Measurements from ENCODE around the gene ZNF618.

ZNF618 gene

DNA sequence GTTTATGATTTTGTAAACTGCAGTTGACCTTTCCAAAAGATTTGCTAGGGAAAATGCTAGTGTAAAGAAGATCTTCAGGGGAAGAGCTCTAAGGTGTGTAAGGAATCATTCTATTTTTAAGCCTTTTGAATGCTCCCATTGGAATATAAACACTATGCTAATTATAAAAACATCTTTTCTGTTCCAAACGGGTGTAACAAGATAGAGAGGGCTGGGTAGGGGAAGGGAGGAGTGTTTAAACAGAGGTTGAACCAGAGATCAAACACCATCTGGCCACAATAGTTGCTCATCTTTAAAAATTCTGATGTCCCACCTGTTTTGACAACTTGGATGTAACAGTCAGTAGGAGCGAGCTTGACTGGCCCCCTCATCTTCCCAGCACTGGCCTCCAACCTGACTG, 38.4 kb downstream of the ZNF618 start:
- FAIRE-seq, result no peak

GRCh38 chr9:113915817-113916434, 39.8 kb downstream of the ZNF618 start:
- FAIRE-seq, result no peak

DNA sequence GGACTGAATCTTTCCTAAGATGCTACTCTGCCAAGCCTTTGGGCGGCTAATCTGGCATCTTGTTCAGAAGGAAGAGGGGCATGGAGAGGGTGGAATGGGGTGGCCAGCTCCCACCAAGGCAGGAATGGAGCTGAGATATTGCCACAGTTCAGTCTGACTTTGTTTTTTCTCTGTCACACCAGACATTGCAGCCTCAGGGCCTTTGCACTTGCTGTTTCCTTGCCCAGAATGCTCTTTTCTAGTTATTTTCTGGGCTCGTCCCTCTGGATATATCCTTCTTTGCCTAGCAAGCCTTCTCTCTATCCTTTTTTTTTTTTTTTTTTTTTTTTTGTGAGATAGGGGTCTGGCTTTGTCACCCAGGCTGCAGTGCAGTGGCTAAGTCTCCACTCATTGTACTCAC, 40.8 kb downstream of the ZNF618 start:
- FAIRE-seq, result no peak

DNA sequence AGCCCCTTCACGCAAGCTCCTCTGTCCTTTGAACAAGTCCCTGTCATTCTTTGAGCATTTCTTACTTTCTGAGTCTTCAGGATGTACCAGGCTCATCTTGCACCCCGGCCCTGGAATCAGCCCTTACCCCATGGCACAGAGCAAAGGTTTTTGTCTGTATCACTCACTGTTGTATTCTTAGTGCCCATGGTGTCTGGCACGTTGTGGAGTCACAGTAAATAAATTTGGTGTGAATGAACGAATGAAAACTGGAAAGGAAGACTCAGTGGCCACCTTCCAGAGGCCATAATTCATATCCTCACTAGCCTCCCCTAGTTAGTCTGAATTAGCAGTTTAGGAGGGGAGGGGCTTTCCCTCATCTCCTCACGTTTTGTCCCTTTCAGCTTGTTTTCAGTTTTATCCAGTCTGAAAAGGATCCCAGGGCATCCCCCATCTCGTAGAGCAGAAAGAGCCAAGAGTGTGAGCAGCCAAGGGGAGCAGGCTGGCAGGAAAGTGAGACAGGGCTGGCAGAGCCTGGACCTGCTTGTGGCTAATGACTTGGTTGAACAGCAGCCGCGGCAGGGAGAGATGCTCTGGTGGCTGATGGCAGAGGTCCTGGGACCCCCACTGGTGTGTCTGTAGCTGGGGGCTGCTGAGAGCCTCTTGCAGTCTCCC, 42.7 kb downstream of the ZNF618 start:
- no peak for FAIRE-seq

- FAIRE-seq, result no peak
These were observed 43.3 kb downstream of the ZNF618 start for GRCh38 chr9:113919382-113919781.

DNA sequence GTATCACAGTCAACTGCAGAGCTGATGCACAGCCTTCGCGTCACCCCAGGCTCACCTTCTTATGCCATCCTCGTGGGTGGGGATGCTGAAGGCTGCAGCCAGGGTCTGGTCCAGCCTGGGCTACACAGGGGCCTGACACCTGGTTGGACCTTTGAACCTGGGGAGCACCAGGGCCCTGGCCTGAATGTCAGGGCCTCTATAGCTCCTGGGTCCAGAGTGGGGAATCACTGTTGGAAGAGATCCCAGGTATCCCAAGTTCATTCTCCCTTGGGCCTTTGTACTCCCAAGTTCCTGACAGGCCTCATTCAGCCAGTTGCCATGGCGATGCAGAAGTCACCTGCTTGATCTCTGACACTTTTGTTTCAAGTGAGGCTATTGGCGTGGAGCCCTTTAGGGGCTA, 43.8 kb downstream of the ZNF618 start:
- FAIRE-seq, result no peak

- FAIRE-seq, result no peak
These were observed 44.8 kb downstream of the ZNF618 start for GRCh38 chr9:113920872-113921271.

GRCh38 chr9:113921396-113921925, 45.4 kb downstream of the ZNF618 start:
- no peak for FAIRE-seq

DNA sequence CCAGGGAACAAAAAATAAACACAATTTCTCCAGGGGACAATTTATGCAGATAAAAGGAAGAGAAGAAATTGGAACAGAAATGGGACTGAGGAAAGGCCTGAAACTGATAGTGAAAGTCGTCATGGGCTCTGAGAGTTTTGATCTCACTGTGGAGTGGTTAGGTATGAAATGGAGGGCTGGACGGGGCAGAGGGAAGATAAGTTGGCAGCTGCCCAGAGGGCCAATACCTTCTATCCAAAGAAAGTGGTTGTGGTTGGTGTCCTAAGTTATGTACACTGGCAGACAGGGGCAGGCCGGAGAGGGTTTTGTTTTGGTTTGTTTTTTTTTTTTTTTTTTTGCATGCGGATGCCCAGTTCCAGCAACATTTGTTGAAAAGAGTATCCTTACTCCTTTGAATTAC, 46.1 kb downstream of the ZNF618 start:
- FAIRE-seq, result no peak

DNA sequence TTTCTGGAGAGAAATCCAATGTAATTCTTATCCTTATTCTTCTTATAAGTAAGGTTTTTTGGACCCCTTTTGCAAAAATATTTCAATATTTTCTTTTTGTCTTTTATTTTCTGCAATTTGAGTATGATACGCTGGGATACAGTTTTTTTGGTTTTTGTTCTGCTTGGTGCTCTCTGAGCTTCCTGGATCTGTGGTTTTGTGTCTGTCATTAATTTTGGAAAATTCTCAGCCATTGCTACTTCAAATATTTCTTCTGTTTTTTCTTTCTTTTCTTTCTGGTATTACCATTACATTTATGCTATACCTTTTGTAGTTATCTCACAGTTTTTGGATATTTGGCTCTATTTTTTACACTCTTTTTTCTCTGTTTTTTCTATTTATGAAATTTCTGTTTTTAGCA, 50.1 kb downstream of the ZNF618 start:
- no peak for FAIRE-seq

DNA sequence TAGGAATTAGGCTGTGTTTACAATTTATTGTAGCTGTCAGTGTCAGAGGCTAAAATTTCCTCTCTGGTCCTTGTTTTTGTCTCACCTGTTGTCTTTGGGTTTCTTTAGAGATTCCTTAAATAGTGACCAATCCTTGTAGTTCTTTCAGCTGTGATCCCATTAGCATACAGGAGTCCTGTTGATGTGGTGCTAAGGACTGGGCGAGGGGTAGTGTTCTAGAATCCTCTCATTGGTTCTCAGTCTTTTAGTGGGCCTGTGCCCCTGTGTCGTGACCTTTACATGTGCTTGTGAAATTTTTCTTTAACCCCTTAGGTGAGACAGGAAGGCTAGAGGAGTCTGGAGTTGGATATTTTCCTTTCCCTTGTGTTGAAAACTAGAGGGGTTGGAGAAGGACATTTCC, 51.2 kb downstream of the ZNF618 start:
- FAIRE-seq, result no peak

DNA sequence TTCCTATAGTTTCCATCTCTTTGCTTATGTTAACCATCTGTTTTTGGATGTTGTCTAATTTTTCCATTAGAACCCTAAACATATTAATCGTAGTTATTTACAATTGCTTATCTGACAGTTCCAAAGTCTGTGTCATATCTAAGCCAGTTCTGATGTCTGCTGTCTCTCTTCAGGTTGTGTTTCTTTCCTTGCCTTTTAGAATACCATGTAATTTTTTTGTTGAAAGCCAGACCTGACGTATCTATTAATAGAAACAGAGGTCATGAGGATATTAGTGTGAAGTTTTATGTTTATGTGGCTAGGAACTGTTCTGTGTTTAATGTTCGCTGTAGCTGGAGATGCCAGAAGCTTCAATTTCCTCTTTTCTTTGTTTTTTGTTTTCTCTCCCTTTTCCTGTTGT, 52.2 kb downstream of the ZNF618 start:
- FAIRE-seq, result no peak

DNA sequence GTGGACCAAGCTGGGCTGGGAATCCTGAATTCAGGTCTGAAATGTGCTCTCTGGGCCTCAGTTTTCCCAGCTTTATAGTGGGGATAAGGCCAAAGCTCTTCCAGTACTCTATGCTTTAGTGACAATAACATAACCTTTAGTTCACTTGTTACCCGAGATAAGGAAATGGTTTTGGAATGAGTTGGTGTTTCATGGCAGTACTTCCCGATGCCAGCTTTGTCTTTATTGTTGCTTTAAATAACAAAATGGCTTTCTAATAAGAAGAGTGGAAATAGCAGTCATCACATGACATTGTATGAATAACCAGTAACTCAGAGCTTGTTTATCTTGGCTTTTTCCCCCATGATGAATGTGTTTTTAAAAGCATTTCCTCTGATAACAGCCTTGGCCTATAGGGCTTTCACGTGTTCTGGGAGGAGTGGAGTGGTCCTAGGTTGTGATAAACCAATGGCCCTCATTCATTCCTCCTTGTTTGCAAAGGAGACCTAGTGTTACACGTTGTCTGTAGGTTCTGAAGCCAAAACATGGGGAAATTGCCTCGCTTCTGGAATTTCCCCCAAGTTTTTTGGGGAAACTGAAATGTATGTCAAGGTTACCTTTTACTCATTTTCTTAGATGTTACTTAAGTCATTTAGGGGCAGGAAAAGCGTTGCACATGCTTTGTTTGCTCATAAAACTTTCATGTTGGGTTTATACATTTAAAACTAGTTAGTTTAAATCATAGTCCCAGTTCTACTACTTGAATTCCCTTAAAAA, 53.7 kb downstream of the ZNF618 start:
- no peak for FAIRE-seq

- FAIRE-seq, result no peak
These were observed 54.3 kb downstream of the ZNF618 start for GRCh38 chr9:113930390-113930783.

- FAIRE-seq, result no peak
These were observed 55.0 kb downstream of the ZNF618 start for GRCh38 chr9:113931140-113931539.

GRCh38 chr9:113931777-113932176, 55.7 kb downstream of the ZNF618 start:
- FAIRE-seq, result no peak

DNA sequence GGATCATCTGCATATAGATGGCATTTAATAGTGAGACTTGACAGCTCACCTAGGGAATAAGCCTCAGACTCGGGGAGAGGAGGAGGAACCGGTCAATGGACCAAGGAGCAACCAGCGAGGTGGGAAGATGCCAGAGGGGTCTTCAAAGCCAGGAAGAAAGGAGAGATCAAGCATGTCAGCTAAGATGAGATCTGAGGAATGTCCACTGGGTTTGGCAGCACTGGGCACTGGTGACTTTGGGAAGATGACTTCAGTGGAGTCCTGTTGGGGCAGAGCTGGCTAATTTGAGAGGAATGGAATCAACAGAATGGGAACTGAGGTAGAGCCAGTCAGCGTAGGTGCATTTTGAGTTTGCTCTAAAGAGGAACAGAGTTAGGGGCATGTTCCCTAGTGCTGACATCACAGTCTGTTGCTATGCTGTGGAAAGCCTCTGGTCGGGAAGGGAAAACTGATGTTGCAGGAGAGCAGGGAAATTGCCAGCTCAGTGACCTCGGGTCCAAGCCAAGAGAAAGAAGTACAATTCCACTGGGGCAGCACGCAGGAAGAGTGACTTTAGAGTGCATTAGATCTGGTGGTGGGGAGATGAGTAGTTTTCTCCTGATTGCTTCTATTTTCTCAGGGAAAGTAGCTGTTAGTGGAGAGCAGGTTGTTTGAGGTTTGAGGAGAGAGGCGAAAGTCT, 56.9 kb downstream of the ZNF618 start:
- FAIRE-seq, result no peak

GRCh38 chr9:113933671-113934070, 57.6 kb downstream of the ZNF618 start:
- FAIRE-seq, result no peak

DNA sequence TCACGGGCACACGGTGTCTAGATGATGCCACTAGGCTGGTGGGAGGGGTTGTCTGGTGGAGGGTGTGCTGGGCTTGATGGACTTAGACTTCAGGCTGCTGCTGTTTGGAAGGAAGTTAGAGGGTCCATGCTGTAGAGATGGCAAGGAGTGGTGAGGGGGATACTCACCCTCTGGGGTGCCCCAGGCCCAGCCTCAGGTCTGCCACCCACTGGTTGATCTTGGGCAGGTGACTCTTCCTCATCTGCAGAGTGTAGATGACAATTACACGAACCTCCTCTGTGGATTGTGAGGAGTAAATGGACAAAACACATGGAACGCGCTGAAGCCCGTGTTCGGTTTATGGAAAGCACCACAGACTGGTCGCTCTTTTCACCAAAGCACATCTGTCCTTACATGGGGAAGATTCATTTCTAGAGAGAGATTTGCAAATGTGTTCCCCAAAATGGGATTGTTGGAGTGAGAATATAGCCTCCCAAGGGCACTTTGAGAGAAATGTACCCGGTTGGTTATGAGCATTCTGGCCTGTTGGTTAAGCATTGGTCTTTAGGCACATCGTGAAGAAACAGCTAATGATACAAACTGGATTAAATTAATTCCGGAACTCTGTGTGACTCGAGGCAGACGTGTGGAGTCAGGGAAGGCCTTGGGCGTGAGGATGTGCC, 58.2 kb downstream of the ZNF618 start:
- FAIRE-seq, result no peak

DNA sequence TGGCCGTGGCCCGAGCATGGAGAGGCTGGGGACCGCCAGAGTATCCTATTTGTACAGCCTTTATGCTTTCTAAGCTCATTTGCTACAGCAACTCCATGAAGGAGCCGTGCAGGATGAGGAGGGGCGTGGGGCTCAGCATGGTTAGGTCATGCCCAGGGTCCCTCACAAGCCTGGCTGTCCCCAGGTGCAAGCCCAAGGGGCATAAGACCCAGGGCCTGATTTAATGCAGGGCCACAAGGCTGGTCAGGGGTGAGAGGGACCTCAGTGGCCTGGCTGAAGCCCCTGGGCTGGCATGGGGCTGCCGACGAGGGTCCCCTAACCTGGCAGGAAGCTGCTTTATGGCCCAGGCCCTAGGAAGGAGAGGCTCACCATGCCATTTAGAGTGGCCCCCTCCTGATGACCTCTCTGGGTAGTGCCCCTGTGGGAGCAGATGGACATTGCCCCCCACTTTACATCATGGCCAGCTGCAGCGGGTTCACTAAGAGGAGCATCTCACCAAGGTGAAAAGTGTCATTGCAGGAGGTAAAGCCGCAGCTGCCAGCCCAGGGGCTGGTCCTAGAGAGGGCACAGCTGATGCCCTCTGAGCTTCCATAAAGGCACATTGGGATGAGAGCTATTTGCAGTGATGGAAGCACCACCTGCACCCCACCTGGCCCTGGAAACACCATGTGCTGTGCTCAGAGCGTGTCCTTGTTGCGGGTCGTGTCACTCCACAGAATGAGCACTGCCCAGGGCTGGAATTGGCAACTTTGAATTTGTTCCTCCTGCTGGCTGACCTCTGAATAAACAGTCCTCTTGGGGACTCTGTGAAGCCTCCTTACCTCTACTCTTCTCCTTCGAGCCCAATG, 58.9 kb downstream of the ZNF618 start:
- no peak for FAIRE-seq

DNA sequence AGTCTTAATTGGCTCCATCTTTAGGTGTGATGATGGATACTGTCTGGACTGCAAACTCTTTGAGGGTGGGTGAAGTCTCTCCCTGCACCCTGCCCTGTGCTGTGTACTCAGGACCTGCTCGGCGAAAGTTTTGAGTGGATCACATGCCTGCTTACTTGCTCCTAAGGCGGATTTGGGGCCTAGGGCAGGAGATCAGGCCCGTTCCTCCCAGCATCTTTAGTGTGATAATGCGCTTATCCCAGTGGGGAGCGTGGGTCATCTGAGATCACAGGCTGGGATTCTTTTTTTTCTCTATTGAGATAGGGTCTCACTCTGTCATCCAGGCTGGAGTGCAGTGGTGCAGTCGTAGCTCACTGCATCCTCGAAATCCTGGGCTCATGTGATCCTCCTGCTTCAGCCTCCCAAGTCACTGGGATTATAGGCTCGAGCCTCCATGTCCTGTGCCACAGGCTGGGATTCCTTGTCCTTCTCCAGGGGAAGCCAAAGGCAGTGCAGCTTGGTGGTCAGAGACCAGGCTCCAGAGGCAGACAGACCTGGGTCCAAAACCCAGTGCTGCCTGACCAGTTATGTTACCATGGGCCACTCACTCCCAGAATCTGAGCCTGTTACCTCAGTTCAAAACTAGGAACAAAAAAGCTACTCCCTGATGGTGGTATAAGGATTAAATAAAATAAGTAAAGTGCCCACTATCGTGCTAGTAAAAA, 59.7 kb downstream of the ZNF618 start:
- no peak for FAIRE-seq
